KMS-11 (cell line): ENCODE data around the gene SACM1L.
"Not testable (repeated sequence)": the region's sequence is repeated elsewhere in the genome, so short reads cannot be mapped to it uniquely, and the experiment has no call there.

ENCODE experiments used
- H2AFZ ChIP-seq: fragments of 200-600 bp; sonication (generic); 2 replicates; pipeline ENCODE4 v1.6.1; 2016; ENCODE audit warnings: antibody characterized with exemption, mixed run types, low read depth
- H3K27ac ChIP-seq: fragments of 200-600 bp; sonication (generic); 2 replicates; pipeline ENCODE4 v1.6.1; 2016; ENCODE audit warnings: mild to moderate bottlenecking, mixed run types
- H3K27me3 ChIP-seq: fragments of 200-600 bp; sonication (generic); 2 replicates; pipeline ENCODE4 v1.6.1; 2017; ENCODE audit warnings: mild to moderate bottlenecking, low read depth, mixed run types, moderate library complexity; ENCODE audit not compliant: insufficient read depth
- H3K36me3 ChIP-seq: fragments of 200-600 bp; sonication (generic); 2 replicates; pipeline ENCODE4 v1.6.1; 2017; ENCODE audit warnings: mild to moderate bottlenecking, mixed run types; ENCODE audit not compliant: insufficient read depth
- H3K4me1 ChIP-seq: fragments of 200-600 bp; sonication (generic); 2 replicates; pipeline ENCODE4 v1.6.1; 2016; ENCODE audit warnings: mild to moderate bottlenecking, low read depth, mixed run types; ENCODE audit not compliant: poor library complexity, severe bottlenecking
- H3K4me2 ChIP-seq: fragments of 200-600 bp; sonication (generic); 2 replicates; pipeline ENCODE4 v1.7.0; 2016; ENCODE audit warnings: mild to moderate bottlenecking, mixed run types
- H3K4me3 ChIP-seq: fragments of 200-600 bp; sonication (generic); IDR thresholded peaks from 2 replicates; pipeline ENCODE4 v1.6.1; 2017; ENCODE audit warnings: low read depth, low read length, mixed read lengths; ENCODE audit not compliant: insufficient read depth
- H3K79me2 ChIP-seq: fragments of 200-600 bp; sonication (generic); 2 replicates; pipeline ENCODE4 v1.6.1; 2016; ENCODE audit warnings: low read depth, mixed run types; ENCODE audit not compliant: insufficient read depth
- H3K9ac ChIP-seq: fragments of 200-600 bp; sonication (generic); 2 replicates; pipeline ENCODE4 v1.6.1; 2016; ENCODE audit warnings: mild to moderate bottlenecking, mixed run types
- H4K20me1 ChIP-seq: fragments of 200-600 bp; sonication (generic); 2 replicates; pipeline ENCODE4 v1.6.1; 2016; ENCODE audit warnings: mild to moderate bottlenecking, mixed run types; ENCODE audit not compliant: insufficient read depth
- TF ChIP-seq, protein P1 (sequence below): fragments of 200-600 bp; sonication (generic); conservative IDR thresholded peaks from 2 replicates; pipeline ENCODE4 v1.6.1; 2017; ENCODE audit warnings: low read depth, mild to moderate bottlenecking, antibody characterized with exemption, low read length, moderate library complexity, mixed read lengths

SACM1L gene

DNA sequence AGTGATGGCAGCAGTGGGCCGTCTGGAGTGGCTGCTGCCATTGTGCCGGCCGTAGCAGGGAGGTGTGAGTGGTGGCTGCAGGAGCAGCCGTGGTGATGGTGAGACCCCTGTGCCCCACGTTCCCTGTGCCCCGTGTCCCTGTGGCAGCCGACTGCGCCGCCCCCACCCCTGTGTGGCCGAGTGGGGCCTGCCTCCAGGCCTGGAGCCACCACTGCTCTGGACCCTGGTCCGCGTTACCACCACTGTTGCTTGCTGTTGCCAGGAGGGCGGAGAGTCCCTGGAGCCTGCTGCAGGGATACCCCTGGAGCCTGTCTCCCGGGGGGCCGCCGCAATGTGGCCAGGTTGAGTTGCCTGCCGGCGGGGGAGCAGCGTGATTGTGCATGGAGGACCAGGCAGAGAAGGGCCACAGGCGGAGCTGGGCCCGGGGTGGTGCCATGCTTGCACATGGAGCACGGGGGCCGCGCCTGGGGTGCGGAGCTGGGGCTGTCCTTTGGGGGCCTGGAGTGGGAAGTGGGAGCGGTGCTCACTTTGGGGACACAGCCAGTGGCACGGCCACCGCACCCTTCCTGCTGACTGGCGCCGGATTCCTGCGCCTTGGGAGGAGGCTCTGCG lies 57.1 kb downstream of the SACM1L start:
- no peaks in the 10 kb centered on the region for H3K36me3 ChIP-seq
- H3K27me3 ChIP-seq = no peaks in the 10 kb centered on the region
- H3K9ac ChIP-seq = no peak overlapping the region
- TF ChIP-seq, protein P1, sequence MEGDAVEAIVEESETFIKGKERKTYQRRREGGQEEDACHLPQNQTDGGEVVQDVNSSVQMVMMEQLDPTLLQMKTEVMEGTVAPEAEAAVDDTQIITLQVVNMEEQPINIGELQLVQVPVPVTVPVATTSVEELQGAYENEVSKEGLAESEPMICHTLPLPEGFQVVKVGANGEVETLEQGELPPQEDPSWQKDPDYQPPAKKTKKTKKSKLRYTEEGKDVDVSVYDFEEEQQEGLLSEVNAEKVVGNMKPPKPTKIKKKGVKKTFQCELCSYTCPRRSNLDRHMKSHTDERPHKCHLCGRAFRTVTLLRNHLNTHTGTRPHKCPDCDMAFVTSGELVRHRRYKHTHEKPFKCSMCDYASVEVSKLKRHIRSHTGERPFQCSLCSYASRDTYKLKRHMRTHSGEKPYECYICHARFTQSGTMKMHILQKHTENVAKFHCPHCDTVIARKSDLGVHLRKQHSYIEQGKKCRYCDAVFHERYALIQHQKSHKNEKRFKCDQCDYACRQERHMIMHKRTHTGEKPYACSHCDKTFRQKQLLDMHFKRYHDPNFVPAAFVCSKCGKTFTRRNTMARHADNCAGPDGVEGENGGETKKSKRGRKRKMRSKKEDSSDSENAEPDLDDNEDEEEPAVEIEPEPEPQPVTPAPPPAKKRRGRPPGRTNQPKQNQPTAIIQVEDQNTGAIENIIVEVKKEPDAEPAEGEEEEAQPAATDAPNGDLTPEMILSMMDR = no peak
- H3K4me3 ChIP-seq = no peak overlapping the region
- H4K20me1 ChIP-seq = no peaks in the 10 kb centered on the region
- H3K4me1 ChIP-seq = no peaks in the 10 kb centered on the region
- no peak overlapping the region for H2AFZ ChIP-seq
- no peak overlapping the region for H3K4me2 ChIP-seq
- H3K27ac ChIP-seq = no peak overlapping the region
- H3K79me2 ChIP-seq = no peaks in the 10 kb centered on the region

DNA sequence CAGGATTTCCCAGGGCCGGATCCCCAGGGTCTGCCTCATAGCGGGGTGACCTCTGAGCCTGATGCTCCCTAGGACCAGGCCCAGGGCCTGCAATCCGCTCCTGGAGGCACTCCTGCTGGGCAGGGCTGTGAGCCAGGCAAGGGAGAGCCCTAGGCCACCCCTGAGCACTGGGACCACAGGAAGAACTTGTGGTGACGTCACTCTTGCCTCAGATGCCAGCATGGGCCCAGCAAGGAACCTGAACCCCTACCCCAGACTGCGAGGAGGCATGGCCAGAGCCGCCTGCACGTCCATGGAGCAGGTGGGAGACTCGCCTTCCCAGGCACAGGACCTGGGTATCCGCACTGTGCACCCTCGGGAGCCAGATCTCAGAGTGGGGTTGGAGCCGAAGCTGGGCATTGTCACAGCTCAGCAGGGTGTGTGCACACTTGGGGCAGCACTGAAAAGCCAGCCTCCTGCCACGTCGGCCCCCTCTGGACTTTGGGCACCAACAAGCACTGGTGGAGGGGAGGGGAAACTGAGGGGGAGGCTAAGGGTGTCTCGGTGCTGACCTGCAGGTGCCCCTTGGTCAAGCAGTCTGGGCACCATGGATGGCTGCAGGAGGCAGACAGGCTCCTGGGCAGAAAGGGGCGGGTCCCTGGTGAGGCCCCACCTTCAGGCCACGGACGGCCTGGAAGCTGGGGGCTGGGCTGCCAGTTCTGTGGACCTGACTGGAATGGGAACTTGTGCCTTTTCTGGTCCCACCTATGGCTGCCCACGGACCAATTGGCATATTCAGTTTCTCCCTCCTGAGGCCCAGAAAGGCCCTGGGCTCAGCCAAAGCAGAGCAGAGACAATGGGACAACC lies 57.8 kb downstream of the SACM1L start:
- H3K27me3 ChIP-seq = no peaks in the 10 kb centered on the region
- no peak overlapping the region for H3K9ac ChIP-seq
- no peak overlapping the region for H2AFZ ChIP-seq
- H3K4me1 ChIP-seq = no peaks in the 10 kb centered on the region
- H3K79me2 ChIP-seq = no peaks in the 10 kb centered on the region
- TF ChIP-seq, protein P1 = no peak
- no peaks in the 10 kb centered on the region for H3K36me3 ChIP-seq
- no peak overlapping the region for H3K4me3 ChIP-seq
- H4K20me1 ChIP-seq = no peaks in the 10 kb centered on the region
- H3K4me2 ChIP-seq = no peak overlapping the region
- no peak overlapping the region for H3K27ac ChIP-seq

DNA sequence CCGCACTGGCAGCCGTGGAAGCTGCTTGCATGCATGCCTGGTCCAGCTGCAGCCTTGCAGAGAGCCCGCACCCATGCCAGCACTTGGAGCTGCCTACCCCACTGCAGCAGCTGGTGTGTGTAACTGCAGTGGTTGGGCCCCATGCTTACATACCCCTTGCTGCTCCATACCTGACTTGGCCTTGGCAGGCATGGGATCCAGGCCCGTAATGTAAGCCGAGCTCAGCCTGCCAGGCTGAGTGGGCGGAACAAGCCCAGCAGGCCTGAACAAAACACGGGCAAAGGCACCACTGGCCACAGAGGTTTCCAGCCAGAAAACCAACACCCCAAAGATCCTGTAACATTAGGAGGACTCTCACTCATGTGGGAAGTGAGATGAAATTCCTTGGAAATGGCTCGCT lies 58.9 kb downstream of the SACM1L start:
- Histone ChIP-seq H3K79me2 (no peaks in the 10 kb centered on the region), H2AFZ (no peak overlapping the region), H3K4me1 (no peaks in the 10 kb centered on the region), H3K27ac (no peak overlapping the region), H3K4me2 (no peak overlapping the region), H3K4me3 (no peak overlapping the region), H3K36me3 (no peaks in the 10 kb centered on the region), H4K20me1 (no peaks in the 10 kb centered on the region), H3K27me3 (no peaks in the 10 kb centered on the region), H3K9ac (no peak overlapping the region)
- TF ChIP-seq, protein P1 = no peak

DNA sequence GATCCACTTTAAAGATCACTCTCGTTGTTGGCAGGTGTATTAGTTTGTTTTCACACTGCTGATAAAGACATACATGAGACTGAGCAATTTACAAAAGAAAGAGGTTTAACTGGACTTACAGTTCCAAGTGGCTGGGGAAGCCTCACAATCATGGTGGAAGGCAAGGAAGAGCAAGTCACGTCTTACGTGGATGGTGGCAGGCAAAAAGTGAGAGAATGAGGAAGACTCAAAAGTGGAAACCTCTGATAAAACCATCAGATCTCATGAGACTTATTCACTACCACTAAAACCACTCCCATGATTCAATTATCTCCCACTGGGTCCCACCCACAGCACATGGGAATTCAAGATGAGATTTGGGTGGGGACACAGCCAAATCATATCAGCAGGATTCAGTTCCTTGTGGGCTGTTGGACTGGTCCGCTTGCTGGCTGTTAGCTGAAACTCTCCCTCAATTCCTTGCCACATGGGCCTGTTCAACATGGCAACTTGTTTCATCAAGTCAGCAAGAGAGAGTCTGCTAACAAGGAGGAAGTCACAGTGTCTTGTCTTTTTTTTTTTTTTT lies 59.9 kb downstream of the SACM1L start:
- H4K20me1 ChIP-seq, H3K4me3 ChIP-seq, H2AFZ ChIP-seq, H3K4me1 ChIP-seq, H3K27me3 ChIP-seq, H3K36me3 ChIP-seq, H3K27ac ChIP-seq, H3K9ac ChIP-seq, H3K4me2 ChIP-seq, H3K79me2 ChIP-seq: not testable (repeated sequence)

DNA sequence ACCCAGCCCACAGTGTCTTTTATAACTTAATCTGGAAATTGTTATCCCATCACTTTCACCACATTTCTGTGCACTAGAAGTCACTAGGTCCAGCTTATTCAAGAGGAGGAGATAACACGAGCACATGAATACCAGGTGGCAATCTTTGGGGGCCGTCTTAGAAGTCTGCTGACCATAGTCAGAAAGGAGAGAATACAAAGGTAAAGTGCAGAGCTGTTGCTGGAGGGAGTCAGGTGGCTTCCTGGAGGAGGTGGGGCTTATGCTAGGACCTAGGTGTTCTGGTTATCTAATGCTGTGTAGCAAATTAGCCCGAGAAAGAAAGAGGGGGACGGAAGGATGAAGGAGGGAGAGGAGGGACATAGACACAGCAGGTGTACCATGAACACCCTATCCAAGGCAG lies 60.7 kb downstream of the SACM1L start:
- Histone ChIP-seq H3K27ac (no peak overlapping the region), H4K20me1 (no peaks in the 10 kb centered on the region)
- TF ChIP-seq, protein P1 = no peak

More for the DNA sequence above, 60.7 kb downstream of the SACM1L start:
- no peaks in the 10 kb centered on the region for H3K79me2 ChIP-seq
- no peak overlapping the region for H2AFZ ChIP-seq
- no peaks in the 10 kb centered on the region for H3K4me1 ChIP-seq
- H3K9ac ChIP-seq = no peak overlapping the region
- H3K4me3 ChIP-seq = no peak overlapping the region
- no peaks in the 10 kb centered on the region for H3K36me3 ChIP-seq
- H3K27me3 ChIP-seq = no peaks in the 10 kb centered on the region
- no peak overlapping the region for H3K4me2 ChIP-seq
